Measurements from ENCODE around the gene PARP12. TPM values are rescaled to one million over a fixed set of nuclear protein-coding genes. Genes with fewer than 3 reads are reported as not detected.

Gene PARP12
- total RNA-seq, 2 donors from 2014 or later = 134 to 138 TPM

DNA sequence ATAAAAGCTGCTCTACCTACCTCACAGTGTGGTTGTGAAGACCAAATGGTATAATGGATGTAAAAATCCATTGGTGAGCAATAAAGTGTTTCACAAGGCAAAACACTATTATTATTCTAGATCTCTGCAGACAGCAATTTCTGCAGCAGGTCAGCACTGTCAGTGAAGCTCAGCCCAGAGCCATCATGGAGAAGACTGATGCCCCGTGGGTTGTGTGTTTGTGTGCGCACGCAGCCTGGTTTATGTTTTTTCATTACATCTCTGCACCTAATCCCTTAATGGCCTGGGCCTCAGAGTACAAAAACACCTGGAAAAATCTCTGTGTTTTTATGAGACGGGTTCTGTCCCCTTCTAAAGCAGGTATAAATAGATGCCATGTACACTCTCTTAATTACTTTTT is 64.2 kb downstream of the PARP12 start:
- Mint-ChIP-seq H3K27me3 (no peaks in the 10 kb centered on the region), H3K4me1 (peaks cover 9% of the 10 kb centered on the region), H3K4me3 (no peak overlapping the region), H3K36me3 (ENCODE audit: low read depth) (peaks cover 2% of the 10 kb centered on the region), H3K27ac (no peak overlapping the region)
- DNase-seq (no peak), ATAC-seq (no peak)
- no peaks in the 10 kb centered on the region for H3K9me3 ChIP-seq (ENCODE audit: control insufficient read depth, low read length, poor library complexity, severe bottlenecking)

DNA sequence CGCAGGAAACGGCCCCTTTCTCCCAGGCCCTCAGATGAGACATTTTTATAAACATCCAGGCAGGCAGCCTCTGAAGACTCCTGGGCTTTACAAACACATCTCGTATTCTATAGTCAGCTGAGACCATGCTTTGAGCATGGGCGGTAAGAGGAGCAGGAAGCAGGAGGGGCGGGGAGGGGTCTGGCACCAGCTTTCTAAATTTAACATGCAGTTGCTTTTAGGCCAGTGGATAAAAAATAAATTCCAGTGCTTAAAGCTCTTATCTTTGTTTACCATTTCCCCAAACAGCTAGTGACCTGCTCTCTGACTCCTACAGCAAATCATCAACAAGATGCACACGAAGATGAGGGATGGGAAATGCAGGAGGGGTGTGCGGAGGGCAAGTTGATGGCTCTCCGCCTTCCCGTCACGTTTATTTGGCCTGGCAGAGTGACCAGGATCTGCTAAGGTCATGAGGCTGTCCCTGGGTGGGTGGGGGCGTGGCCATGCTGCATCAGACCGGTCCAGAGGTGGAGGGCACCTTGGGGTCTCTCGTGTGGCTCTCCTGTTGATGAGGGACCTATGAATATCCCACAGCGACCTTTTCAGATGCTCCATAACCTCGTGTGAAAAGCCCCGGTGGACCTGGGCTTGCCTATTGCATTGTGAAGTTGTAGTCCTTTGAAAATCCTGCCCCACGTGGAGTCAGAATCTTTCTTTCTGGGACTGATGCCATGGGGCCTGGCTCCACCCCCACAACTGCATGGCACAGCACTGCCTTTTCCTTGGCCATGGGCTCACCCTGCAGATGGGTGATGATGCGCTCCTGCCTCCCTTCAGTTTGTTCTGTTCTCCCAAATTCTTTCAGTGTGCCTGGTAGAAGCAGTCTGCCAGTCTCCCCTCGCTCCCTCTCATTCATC is 67.5 kb downstream of the PARP12 start:
- Mint-ChIP-seq H3K36me3 (ENCODE audit: low read depth) (peaks cover 2% of the 10 kb centered on the region), H3K27ac (peak overlapping the region; percentile 81), H3K4me3 (no peak overlapping the region), H3K27me3 (no peaks in the 10 kb centered on the region), H3K4me1 (peaks cover 5% of the 10 kb centered on the region)
- DNase-seq = no peak
- no peaks in the 10 kb centered on the region for H3K9me3 ChIP-seq (ENCODE audit: control insufficient read depth, low read length, poor library complexity, severe bottlenecking)
- ATAC-seq = no peak

DNA sequence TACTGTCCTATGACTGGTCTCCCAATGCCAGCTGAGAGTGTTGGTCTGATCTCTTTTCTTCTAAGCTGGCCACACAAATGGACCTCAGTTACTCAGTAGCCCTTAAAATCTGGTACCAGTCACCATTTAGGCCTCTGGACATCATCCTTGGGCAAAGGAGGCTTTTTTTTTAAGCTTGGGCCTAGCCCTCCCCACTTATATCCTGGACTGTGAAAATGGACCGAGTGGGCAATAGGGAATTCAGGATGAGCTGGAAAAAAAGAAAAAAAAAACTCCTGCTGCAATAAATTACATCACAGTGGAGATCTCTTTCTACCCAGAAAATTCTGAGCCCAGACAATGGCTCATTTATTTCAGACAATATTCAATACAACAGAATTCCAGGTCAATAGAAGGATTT is 68.4 kb downstream of the PARP12 start:
- H3K4me1 Mint-ChIP-seq = peaks cover 9% of the 10 kb centered on the region
- no peaks in the 10 kb centered on the region for H3K9me3 ChIP-seq (ENCODE audit: control insufficient read depth, low read length, poor library complexity, severe bottlenecking)
- ATAC-seq (no peak), DNase-seq (no peak)
- H3K27me3 Mint-ChIP-seq = no peaks in the 10 kb centered on the region
- H3K4me3 Mint-ChIP-seq = no peak overlapping the region
- no peak overlapping the region for H3K27ac Mint-ChIP-seq
- peaks cover 2% of the 10 kb centered on the region for H3K36me3 Mint-ChIP-seq (ENCODE audit: low read depth)

GRCh38 chr7:139993592-139993991 is 69.2 kb downstream of the PARP12 start:
- Mint-ChIP-seq H3K36me3 (ENCODE audit: low read depth) (peaks cover 2% of the 10 kb centered on the region), H3K4me1 (peaks cover 10% of the 10 kb centered on the region), H3K27ac (no peak overlapping the region), H3K4me3 (no peak overlapping the region), H3K27me3 (no peaks in the 10 kb centered on the region)
- ATAC-seq (no peak), DNase-seq (no peak)
- no peaks in the 10 kb centered on the region for H3K9me3 ChIP-seq (ENCODE audit: control insufficient read depth, low read length, poor library complexity, severe bottlenecking)

GRCh38 chr7:139993169-139993568 is 69.6 kb downstream of the PARP12 start:
- no peaks in the 10 kb centered on the region for H3K9me3 ChIP-seq (ENCODE audit: control insufficient read depth, low read length, poor library complexity, severe bottlenecking)
- Mint-ChIP-seq H3K4me3 (no peak overlapping the region), H3K4me1 (peaks cover 10% of the 10 kb centered on the region), H3K27ac (no peak overlapping the region), H3K36me3 (ENCODE audit: low read depth) (peaks cover 2% of the 10 kb centered on the region), H3K27me3 (no peaks in the 10 kb centered on the region)
- no peak for ATAC-seq
- DNase-seq = no peak

DNA sequence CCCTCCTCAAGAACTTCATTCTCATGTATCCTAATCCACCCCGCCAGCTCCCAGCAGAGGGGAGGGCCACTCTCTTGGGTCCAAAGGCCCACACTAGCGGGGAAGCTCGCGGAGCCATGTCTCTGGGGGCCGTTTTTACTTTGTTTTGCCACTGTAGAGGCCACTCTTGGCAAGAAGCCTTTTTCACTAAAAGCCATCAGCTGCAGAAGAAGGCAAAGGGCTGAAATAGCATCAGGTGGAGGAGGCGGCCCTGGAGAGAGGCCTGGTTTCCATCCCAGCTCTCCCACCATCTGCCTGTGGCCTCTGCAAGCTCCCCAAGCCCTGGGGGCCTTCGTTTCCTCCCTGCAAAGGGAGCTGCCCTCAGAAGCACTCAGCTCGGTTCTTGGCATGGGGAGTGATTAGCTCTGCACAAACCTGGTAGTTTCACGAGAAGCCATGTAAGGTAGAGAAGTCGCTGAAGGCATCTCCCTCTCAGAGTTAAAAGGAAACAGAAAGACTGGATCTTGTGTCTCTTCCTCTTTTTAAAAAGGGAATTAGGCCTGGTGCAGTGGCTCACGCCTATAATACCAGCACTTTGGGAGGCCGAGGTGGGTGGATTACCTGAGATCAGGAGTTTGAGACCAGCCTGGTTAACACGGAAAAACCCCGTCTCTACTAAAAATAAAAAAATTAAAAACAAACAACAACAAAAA is 70.3 kb downstream of the PARP12 start:
- no peaks in the 10 kb centered on the region for H3K9me3 ChIP-seq (ENCODE audit: control insufficient read depth, low read length, poor library complexity, severe bottlenecking)
- peaks cover 10% of the 10 kb centered on the region for H3K4me1 Mint-ChIP-seq
- no peak overlapping the region for H3K27ac Mint-ChIP-seq
- peaks cover 3% of the 10 kb centered on the region for H3K36me3 Mint-ChIP-seq (ENCODE audit: low read depth)
- DNase-seq = no peak
- ATAC-seq = no peak
- no peaks in the 10 kb centered on the region for H3K27me3 Mint-ChIP-seq
- no peak overlapping the region for H3K4me3 Mint-ChIP-seq

- H3K4me3 Mint-ChIP-seq = no peak overlapping the region
- H3K27me3 Mint-ChIP-seq = no peaks in the 10 kb centered on the region
- DNase-seq = no peak
- peaks cover 4% of the 10 kb centered on the region for H3K36me3 Mint-ChIP-seq (ENCODE audit: low read depth)
- H3K4me1 Mint-ChIP-seq = peaks cover 10% of the 10 kb centered on the region
- H3K9me3 ChIP-seq (ENCODE audit: control insufficient read depth, low read length, poor library complexity, severe bottlenecking) = no peaks in the 10 kb centered on the region
- H3K27ac Mint-ChIP-seq = no peak overlapping the region
- ATAC-seq = no peak
Measured at GRCh38 chr7:139991911-139992310, 70.8 kb downstream of the PARP12 start.

DNA sequence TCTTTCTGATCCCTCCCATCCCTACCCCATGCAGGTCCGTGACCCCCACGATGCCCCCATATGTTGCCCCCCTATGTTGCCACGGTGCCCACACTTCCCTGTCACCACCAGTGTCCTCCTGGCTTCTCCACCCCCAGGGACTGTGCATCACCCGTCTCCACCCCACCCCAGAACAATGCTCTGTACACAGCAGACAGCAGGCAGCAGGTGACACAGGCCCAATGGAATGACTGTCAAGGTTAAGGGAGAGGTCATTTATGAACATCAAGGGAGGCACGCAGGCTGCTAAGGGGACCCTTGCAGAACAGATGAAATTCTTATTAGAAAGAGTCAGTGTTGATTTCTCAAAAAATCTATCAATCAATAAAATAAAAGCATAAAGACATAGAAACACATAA is 71.5 kb downstream of the PARP12 start:
- Mint-ChIP-seq H3K4me1 (peaks cover 7% of the 10 kb centered on the region), H3K27me3 (no peaks in the 10 kb centered on the region), H3K4me3 (no peak overlapping the region), H3K27ac (no peak overlapping the region), H3K36me3 (ENCODE audit: low read depth) (peaks cover 4% of the 10 kb centered on the region)
- no peaks in the 10 kb centered on the region for H3K9me3 ChIP-seq (ENCODE audit: control insufficient read depth, low read length, poor library complexity, severe bottlenecking)
- ATAC-seq = no peak
- no peak for DNase-seq

- H3K4me1 Mint-ChIP-seq = peaks cover 6% of the 10 kb centered on the region
- no peaks in the 10 kb centered on the region for H3K27me3 Mint-ChIP-seq
- H3K36me3 Mint-ChIP-seq (ENCODE audit: low read depth) = peaks cover 3% of the 10 kb centered on the region
- ATAC-seq (no peak), DNase-seq (no peak)
- H3K4me3 Mint-ChIP-seq = no peak overlapping the region
- no peaks in the 10 kb centered on the region for H3K9me3 ChIP-seq (ENCODE audit: control insufficient read depth, low read length, poor library complexity, severe bottlenecking)
- no peak overlapping the region for H3K27ac Mint-ChIP-seq
Measured at GRCh38 chr7:139990571-139991268, 72.0 kb downstream of the PARP12 start.

- Mint-ChIP-seq H3K36me3 (ENCODE audit: low read depth) (peaks cover 2% of the 10 kb centered on the region), H3K27ac (no peak overlapping the region), H3K4me1 (peaks cover 5% of the 10 kb centered on the region), H3K4me3 (no peak overlapping the region), H3K27me3 (no peaks in the 10 kb centered on the region)
- no peaks in the 10 kb centered on the region for H3K9me3 ChIP-seq (ENCODE audit: control insufficient read depth, low read length, poor library complexity, severe bottlenecking)
- no peak for ATAC-seq
- no peak for DNase-seq
Measured at GRCh38 chr7:139990142-139990535, 72.6 kb downstream of the PARP12 start.

- Mint-ChIP-seq H3K27me3 (no peaks in the 10 kb centered on the region), H3K4me1 (peaks cover 8% of the 10 kb centered on the region), H3K27ac (peak overlapping the region; percentile 16), H3K36me3 (ENCODE audit: low read depth) (peaks cover 2% of the 10 kb centered on the region), H3K4me3 (no peak overlapping the region)
- DNase-seq = no peak
- H3K9me3 ChIP-seq (ENCODE audit: control insufficient read depth, low read length, poor library complexity, severe bottlenecking) = no peaks in the 10 kb centered on the region
- no peak for ATAC-seq
Measured at GRCh38 chr7:139989366-139990141, 73.2 kb downstream of the PARP12 start.

DNA sequence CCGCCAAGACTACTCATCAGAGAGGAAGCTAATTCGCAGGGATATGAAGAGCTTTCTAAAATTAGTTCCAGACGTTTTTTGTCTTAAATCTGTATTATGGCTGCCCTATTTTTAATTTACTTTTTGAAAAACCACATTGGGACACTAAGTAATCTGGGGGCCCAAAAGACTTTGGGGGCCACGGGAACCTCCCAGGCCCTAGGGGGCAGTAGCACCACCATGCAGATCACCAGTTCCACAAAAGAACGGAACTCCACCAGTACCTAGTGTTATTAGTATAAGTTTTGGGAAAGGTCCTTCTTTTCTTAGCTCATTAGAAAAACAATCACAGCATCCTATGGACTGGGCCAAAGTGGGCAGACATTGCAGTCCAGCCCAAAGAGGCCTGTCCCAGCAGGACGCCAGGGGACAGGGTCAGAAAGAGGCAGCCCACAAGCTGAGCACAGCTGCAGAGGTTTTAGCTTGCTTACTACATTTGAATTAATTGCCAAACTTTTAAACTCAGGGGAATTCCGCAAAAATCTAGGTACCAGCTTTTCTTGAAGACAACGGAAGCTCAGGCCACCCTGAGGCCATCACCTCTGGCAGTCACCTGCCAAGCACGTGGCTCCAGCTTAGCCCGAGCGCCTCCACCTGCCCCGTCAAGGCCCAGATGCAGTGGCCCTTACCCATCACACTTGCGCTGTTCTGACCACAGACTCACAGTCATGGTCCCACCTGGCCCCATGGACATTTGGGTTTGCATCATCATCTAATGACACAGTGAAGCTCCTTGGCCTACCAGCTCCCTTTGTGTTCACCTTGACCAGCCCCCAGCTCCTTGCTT is 74.8 kb downstream of the PARP12 start:
- H3K9me3 ChIP-seq (ENCODE audit: control insufficient read depth, low read length, poor library complexity, severe bottlenecking) = no peaks in the 10 kb centered on the region
- DNase-seq = no peak
- Mint-ChIP-seq H3K36me3 (ENCODE audit: low read depth) (peaks cover 2% of the 10 kb centered on the region), H3K4me3 (no peak overlapping the region), H3K27me3 (no peaks in the 10 kb centered on the region), H3K4me1 (peaks cover 10% of the 10 kb centered on the region), H3K27ac (no peak overlapping the region)
- no peak for ATAC-seq
